NCI-H226 (cell line): ENCODE results near the gene ZNF837.
A peak's percentile ranks its signal among the peaks of the same experiment; 100 is the strongest.
"Not testable (repeated sequence)": the region's sequence is repeated elsewhere in the genome, so short reads cannot be mapped to it uniquely, and the experiment has no call there.

Experiments used
- DNase-seq: peaks from one replicate; pipeline ENCODE4 v3.0.0-alpha.2; 2015

Gene ZNF837

DNA sequence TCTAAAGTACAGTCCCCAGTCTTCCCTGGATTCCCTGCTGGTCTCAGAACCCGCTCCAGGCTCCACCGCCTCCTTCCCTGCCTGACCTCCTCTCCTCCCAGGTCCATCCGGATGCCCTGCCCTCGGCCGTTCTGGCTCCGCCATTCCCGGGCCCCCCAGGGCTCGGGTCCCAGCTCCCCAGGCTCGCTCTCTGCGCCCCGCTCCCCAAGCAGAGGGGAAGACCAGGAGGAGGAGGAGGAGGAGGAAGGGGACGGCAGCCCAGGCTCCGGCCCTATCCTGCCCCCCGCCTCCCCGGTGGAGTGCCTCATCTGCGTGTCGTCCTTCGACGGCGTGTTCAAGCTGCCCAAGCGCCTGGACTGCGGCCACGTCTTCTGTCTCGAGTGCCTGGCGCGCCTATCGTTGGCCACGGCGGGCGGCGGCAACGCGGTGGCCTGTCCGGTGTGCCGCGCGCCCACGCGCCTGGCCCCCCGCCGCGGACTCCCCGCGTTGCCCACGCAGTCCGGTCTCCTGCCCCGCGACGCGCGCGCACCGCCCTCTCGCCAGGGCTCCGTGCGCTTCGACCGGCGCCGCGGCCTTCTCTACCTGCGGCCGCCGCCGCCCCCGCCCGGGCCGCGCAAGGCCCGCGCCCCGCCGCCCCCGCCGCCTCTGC is 15.3 kb upstream of the ZNF837 start:
- no peak for DNase-seq

DNA sequence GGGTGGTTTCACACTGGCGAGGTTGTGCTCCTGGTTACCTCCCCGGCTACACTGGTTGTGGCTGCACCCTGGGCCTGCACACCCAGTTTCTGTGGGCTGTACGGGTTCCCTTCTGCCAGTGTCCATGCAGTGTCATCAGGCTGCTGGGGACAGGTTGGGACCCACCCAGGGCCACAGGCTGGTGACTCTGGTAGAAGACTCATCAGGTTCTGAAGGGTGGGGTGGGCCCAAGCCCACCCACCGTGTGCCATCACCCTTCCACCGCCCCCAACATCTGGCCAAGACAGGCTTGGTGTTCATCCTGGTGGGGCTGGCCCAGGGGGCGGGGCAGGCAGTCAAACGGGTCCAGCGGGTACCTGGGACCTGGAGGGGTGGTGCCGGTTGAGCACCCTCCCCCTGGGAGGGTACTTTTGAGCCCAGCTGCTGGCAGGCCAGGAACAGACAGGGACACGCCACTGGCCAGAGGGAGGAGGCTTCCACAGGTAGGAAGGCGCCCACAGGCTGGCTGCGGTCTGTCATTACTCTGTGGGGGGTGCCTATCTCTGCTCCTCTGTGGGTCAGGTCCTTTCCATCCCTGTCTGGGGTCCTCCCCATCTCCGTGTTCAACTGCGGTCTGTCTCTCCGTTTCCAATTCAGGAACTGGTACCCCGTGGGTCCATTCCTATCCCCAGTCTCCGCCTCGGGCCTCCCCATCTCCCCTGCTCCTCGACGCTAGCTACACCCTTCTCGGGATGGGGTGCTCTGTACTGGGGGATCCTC is 14.6 kb upstream of the ZNF837 start, which contains the start of gene RNF225:
Gene RNF225, plus strand, starts transcription at position 437 of the 759 bp plus-strand sequence. CDS start 434 bp downstream, outside the sequence.
- DNase-seq, result no peak

DNA sequence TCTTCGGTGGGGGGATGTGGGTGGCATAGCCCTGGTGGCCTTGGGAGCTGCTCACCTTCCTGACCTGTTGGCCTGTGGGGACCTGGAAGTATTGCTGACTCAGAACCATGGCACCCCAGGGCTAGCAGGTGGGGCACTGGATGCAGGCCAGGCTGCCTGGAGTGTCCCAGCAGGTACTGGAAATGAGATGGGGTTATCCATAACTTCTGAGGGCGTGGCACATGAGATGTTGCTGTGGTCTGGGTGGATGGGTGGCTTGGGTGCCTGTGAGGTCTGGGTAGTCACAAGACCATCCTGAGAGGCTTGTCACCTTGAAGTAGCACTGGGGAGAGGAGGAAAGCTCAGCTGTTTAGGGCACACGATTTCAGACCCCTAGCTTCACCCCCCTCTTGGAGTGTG is 14.0 kb upstream of the ZNF837 start:
- DNase-seq, result no peak

DNA sequence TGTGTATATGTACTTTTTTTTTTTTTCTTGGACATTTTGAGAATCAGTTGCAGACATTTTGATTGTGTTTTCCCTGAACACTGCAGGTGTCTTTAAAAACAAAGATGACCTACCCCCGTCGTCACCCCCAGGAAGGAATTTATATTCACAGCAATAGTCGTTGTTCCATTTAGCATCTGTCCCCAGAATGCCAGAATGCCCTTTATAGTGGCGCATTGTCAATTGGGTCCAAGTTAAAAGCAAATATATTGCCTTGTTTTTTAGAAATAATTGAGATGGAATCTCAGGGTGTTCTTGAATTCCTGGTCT is 12.8 kb upstream of the ZNF837 start:
- DNase-seq, result no peak

DNA sequence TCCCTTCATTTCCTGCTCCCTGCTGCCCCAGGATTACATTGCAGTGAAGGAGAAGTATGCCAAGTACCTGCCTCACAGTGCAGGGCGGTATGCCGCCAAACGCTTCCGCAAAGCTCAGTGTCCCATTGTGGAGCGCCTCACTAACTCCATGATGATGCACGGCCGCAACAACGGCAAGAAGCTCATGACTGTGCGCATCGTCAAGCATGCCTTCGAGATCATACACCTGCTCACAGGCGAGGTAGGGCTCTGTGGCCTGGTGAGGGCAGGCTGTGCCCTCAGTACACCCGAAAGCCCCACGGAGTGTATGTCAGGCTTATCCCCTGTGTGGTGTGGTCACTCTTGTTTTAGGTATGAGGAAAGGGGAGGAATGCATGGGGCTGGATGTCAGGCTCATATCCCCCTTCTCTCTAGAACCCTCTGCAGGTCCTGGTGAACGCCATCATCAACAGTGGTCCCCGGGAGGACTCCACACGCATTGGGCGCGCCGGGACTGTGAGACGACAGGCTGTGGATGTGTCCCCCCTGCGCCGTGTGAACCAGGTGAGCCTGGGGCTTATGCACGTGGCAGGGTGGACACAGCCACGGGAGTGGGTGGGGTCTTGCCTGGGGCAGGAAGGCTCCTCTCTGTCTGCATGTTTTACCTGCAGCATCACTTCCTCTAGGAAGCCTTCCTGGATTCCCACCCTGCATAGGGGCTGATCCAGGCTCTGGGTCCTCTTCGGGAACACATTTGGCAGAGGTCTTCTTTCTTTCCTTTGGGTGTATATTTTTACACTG is 12.3 kb upstream of the ZNF837 start:
- no peak for DNase-seq

DNA sequence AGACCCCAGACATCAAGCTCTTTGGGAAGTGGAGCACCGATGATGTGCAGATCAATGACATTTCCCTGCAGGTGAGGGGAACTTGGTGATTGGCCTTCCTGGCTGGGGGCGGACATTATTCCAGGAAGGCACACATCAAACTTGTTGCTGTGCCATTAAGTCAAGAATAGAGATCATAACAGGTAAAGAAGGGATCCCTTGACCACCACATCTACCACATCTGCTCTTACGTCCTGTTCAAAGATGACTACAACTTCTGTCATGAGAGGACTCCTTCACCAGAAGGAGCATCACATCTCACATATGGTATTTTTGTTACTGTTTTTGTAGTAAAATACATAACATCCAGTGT is 7.3 kb upstream of the ZNF837 start:
- no peak for DNase-seq

DNA sequence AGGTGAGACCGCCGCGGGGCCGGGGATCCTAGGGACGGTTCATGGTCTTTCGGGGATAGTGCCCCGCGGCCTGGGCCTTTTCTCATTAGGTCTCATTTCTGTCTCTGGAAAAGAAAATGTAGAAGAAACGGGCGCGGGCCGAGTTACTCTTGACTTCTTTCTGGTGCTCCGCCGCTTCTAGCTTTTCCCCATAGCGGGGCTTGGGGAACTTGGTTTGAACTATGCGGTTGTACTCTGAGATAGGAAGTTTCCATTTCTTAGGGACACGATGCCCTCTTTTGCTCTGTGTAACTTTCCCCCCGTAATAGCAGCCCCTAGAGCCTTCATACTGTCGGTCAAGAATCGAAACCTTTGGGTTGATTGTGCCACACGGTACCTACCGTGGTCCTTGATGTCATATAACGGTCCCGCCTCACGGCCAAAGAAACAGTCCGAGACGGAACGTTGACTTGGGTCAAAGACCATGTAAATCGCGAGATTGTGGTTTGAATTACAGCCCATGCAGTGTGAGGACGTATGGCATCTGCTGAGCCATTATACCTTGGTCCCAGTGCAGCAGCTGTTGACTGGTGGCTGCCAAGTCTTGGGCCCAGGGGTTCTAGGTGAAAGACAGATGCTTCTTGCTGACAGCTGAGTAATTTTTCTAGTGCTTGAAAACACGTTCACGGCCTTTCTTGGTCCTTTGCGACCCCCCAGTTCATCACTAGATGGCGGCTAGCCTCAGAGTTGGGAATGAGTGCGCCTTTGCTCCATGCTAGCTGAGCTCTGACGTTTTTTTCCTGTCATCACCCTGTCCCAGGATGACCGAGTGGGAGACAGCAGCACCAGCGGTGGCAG is 6.7 kb upstream of the ZNF837 start:
- DNase-seq, result no peak

DNA sequence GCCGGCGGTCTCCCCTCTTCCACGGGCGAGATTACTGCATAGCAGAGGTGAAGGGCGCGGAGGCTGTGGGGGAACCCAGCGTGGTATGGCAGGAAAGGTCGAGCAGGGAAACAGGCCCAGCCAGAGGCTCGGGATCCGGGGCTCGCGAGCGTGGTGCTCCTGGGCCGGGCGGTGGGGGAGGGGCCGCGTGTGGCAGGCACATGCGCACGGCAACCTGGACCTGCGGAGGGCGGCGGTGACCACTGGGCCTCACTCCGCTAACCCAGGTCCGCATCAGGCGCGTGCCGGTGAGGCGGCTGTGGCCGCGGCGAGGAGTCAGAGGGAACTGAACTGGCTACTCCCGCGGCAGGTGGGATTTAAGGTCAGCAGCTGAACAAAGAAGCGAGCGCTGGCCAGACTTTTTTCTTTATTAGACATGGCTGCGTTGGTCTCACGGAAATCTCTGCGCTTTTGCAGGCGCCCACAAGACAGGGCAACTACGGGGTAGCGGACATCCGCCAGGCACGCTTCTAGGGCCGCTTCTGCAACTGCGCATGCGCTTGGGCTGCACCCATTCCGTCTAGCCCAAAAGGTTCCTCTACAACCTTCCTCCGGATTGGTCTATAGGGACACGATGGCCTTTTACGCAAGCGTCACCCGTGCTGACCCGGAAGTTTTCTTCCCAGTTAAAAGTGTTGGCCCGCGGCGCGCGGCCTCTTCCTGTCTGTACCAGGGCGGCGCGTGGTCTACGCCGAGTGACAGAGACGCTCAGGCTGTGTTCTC is 5.9 kb upstream of the ZNF837 start, which contains the start of gene RPS5:
Gene RPS5, plus strand, starts transcription at position 694 of the 762 bp plus-strand sequence. CDS start 869 bp downstream, outside the sequence.
- DNase-seq, result peak; percentile 99

DNA sequence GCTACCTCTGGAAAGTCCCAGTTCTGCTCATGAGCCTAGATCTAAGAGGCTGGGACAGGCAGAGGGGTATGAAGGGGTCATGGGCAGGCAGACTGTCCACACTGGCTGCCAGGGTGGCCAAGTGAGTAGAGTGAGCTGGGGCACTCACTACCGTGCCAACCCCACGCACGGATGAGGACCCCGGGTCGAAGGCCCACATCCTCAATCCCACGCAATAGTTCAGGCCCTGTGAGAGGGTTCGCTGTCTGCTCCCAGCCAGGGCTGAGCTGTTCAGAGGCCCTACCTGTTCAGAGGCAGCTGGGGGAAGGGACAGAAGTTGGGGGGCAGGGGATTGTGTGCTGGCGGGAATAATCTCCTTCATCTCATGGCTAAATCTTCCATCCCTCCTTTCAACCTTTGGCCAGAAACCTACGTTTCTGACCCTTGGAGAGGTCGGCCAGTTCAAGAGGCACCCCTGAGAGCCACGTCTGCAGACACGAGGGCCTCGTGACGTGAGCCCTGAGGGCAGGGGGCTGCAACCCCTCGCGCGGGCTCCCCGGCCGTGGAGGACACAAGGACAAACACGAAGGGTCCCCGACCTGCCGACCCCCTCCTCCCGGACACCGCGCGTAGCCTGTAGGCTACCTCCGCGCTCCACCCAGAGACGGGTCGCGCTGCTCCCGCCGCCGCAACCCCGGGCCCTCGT is 5.2 kb upstream of the ZNF837 start:
- DNase-seq, result no peak

DNA sequence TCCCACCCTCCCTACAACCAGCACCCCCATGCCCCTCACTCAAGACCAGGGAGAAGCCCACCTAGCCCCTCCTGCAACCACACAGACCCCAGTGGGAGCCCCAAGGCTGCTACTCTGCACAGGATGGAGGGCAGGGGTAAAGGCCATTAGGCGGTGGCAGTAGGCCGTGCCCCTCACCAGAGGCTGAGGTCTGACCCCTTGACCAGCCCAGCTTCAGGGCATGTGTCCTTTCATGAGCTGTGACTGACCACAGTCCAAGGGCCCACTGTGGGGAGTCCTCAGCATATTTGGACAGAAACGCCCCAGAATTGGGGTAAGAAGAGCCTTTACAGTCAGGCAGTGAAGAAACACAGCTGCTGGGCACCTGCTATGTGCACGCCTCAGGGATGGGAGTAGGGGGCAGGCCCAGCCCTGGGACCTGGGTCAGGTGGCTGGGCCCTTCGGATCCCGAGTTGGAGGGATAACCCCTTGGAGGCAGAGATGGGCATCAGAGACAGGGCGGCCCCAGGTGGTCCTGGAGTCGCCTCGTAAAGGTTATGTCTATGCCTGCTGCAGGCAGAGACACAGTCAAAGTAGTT is 4.6 kb upstream of the ZNF837 start:
- DNase-seq, result no peak

DNA sequence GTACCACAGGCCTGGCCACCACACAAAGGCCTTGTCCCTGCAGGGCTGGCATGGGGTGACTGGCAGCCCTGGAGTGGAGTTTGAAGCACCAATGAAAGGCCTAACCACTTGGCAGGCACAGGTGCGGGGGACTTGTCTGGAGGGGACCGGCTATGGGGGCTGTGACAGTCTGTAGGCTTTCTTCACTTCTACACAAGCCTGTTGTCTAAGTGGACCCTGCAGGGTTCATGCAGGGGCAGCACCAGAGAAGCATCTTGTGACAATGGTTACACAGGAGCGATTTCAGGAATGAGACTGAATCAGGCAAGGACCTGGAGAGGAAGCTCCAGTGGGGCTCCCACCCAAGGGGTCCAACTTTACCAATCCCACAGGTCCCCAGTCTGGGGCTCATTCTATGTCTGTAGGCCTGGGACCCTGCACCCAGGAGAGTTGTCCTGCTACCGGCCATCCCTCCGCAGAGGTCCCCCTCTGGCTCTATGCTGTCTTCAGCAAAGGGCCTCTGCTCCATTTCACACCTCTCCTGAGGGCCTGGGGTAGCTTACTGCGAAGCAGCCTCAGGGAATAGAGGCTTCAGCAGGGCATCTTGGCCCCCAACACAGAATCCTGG is 2.3 kb upstream of the ZNF837 start:
- DNase-seq, result no peak

DNA sequence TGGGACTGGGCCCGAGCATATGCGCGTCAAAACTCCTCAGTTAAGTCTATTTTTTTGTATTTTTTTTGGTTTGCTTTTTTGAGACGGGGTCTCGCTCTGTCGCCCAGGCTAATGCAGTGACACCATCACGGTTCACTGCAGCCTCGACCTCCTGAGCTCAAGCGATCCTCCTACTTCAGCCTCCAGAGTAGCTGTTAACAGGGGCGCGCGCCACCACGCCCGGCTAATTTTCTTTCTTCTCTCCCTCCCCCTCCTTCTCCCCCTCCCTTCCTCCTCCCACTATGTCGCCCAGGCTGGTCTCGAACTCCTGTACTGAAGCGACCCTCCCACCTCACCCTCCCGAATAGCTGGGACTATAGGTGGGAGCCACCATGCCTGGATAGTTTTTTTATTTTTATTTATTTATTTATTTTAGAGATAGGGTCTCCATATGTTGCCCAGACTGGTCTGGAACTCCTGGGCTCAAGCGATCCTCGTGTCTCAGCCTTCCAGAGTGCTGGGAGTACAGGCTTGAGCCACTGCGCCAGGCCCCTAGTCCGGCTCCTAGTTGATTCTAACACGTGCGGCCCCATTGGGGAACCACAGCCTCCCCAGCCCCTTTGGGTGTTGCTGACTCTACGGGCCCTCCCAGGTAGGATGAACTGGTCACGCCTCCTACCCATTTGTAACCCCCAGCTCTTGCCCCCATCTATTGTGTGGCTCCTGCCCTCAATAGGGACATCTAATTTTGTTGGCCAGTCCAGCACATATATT is 806 bp upstream of the ZNF837 start:
- DNase-seq, result no peak

DNA sequence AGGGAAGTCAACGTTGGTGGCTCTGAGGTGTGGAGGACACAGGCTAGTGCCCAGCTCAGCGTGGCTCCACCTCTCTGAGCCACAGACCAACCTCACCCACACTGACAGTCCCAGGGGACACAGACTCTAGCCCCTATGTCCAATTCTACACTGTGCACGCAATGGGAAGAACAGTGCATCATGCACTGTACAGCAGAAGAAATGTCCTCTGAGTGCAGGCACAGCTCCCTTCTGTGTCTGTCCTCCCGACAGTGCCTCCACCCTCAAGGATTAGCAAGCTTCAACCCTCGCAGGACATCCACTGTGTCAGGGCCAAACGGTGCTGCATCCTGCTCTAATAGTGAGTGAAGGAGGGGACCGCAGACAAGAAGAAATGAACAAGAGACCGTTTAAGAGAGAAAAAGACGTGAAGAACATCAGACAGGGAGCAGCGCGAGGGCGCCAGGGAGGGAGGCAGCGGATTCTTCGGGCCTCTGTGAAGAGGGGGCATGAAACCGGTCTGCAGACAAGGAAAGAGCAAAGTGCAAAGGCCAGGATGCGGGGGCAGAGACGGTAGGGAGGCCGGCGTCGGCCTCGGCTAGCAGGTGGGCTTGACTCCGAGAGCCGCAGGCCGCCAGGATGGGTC is 681 bp downstream of the ZNF837 start:
- no peak for DNase-seq

DNA sequence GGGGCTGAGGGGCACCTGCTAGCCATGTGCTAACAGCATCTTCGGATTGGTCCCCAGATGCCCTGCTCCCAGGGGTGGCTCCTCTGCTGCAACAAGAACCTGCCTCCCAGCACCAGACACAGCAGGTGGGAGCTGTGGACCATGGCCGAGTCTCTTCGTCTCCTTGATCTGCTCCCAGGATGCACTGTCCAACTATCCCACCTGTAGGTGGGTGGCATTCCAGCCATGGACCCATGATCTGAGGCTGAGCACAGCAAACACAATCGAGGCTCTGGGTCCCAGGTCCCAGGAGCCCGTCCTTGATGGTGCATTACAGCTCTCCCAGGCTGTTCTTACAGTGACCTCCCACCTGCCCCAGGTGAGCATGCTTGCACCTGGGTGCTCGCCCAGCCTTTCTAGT is 1.6 kb downstream of the ZNF837 start:
- no peak for DNase-seq

DNA sequence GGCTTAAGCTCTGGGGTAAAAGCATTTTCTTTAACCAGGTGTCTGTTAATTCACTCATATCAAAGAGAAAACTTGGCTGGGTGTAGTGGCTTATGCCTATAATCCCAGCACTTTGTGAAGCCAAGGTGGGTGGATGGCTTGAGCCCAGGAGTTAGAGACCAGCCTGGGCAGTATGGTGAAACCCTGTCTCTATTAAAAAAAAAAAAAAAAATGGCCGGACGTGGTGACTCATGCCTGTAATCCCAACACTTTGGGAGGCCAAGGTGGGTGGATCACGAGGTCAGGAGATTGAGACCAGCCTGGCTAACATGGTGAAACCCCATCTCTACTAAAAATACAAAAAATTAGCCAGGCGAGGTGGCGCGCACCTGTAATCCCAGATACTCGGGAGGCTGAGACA is 4.1 kb downstream of the ZNF837 start:
- not testable (repeated sequence) for DNase-seq

DNA sequence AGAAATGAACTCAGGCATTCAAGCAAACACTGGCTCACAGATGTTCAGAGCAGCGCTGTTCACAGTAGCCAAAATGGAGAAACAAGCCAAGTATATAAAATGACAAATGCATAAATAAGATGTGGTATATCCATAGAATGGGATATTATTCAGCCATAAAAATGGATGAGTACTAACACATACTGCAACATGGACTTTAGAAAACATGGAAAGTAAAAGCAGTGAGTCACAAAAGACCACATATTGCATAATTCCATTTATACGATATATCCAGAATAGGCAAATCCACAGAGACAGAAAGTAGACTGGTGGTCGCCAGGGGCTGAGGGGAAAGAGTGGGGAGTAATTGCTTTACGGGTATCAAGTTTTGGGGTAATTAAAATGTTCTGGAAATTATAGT is 6.6 kb downstream of the ZNF837 start:
- no peak for DNase-seq

DNA sequence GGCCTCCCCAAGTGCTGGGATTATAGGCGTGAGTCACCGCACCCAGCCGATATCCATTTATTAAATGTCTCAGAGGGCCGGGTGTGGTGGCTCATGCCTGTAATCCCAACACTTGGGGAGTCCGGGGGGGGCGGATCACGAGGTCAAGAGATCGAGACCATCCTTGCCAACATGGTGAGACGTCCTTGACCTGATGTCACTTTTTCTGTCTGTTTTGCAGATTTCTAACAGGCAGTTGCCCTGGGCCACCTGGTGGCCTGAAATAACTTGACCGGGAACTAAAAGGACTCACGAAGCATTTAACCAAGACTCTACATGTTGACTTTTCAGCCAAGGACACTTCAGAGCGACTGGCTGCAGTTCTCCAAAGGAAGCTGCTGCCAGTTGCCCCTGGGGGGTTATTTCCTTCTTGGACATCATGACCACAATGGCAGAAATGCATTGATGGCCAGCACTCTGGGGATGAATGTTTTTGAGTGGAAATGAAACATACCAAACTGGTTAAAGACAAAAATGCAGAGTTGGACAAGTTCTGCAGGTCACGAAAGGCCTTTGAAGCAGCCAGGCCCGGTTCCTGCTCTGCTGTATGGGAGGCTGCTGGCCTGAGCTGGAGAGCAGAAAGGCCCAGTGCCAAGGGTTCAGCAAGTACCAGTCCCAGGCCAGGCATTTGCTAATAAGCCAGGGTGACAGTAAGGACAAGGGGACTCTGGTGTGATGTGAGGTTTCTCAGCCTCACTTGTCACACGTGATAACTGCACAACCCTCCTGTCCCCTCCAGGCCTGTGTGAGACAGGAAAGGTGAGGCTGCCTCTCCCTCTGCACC is 8.3 kb downstream of the ZNF837 start:
- no peak for DNase-seq

DNA sequence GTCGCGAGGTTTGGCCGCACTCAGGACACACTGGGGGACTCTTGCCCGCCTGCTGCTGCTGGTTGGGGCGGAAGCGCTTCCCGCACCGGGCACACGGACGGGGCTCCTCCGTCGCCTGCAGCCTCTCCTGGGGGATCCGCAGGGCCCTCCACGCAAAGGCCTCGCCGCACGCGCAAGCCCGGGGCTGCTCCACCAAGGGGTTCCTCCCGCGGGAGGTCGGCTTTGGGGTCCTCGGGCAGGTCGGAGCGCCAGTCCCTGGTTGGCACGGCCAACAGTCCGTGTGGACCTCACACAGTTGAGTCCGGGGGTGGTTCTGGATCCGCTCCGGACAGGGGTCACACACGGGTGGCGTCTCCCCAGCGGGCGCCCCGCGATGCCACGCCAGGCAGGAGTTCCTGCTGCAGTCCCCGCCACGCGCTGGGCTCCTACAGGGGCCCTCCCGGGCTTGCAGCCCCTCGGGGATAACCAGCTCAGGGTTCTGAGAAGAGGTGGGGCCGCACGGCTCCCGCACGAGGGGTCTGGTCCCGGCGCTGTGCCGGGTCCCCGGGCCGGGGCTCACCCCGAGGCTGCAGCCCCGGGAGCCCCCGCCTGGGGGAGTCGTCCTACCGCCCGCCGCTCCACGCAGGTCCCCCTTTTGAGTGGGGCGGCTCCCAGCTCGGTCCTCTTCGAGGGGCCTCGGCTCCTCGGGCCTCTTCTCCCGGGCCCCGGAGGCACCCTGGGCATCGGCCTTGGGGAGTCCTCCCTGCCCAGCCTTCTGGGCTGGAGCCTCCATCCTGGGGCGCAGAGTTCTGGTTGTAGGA is 12.1 kb downstream of the ZNF837 start:
- DNase-seq, result no peak
